ENCODE measurements around the gene BRD1.

DNA sequence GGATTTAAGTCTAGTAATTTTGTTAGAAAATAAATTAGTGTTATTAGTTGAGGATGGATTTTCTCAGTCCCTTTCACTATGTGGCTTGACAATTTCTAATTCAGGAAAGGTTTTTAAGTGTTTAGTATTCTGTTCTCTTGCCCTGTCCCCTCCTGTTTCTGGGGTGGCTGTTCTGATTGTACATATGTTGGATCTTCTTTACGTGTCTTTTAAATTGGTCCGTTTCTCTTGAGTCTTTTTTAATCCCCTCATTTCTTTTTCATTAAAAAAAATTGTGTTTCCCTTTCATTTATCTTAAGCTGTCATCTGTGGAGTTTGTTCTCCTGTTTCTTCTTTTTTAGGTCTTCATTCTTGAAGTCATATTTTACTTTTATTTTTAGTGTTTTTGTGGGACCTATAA, 38.5 kb upstream of the BRD1 start:
- TF ChIP-seq, protein P1, sequence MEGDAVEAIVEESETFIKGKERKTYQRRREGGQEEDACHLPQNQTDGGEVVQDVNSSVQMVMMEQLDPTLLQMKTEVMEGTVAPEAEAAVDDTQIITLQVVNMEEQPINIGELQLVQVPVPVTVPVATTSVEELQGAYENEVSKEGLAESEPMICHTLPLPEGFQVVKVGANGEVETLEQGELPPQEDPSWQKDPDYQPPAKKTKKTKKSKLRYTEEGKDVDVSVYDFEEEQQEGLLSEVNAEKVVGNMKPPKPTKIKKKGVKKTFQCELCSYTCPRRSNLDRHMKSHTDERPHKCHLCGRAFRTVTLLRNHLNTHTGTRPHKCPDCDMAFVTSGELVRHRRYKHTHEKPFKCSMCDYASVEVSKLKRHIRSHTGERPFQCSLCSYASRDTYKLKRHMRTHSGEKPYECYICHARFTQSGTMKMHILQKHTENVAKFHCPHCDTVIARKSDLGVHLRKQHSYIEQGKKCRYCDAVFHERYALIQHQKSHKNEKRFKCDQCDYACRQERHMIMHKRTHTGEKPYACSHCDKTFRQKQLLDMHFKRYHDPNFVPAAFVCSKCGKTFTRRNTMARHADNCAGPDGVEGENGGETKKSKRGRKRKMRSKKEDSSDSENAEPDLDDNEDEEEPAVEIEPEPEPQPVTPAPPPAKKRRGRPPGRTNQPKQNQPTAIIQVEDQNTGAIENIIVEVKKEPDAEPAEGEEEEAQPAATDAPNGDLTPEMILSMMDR (IDR thresholded peaks at IDR 0.05 in 2 of 3, conservative IDR thresholded peaks at IDR 0.05 in 1 of 3; ENCODE audit: borderline replicate concordance in 1 of 3, insufficient read depth in 1 of 3, low read depth in 2 of 3, low read length in 2 of 3) = no peak
- TF ChIP-seq TCF7L2 (IDR thresholded peaks at IDR 0.05; ENCODE audit: borderline replicate concordance, extremely low read depth, insufficient read depth, insufficient read length) (no peak), CEBPB (IDR thresholded peaks at IDR 0.05; ENCODE audit: low read depth) (no peak), POLR2A (IDR thresholded peaks at IDR 0.05; ENCODE audit: borderline replicate concordance, extremely low read depth, insufficient read depth, insufficient read length) (no peak), EZH2 (IDR thresholded peaks at IDR 0.05) (no peak), ZNF274 (IDR thresholded peaks at IDR 0.05; ENCODE audit: low read depth, low read length) (no peak), JUND (IDR thresholded peaks at IDR 0.05) (no peak), ELF1 (IDR thresholded peaks at IDR 0.05; ENCODE audit: borderline replicate concordance, low read depth) (no peak), SP1 (IDR thresholded peaks at IDR 0.05; ENCODE audit: low read depth) (no peak)
